GM18907 (cell line): ENCODE data around the gene LRRC74A.

Experiments used
- ATAC-seq: cut with Tn5 transposase; IDR thresholded peaks from one replicate; pipeline ENCODE4 v1.9.1; 2021; ENCODE audit warnings: mild to moderate bottlenecking, moderate library complexity; ENCODE audit not compliant: unreplicated experiment

Gene LRRC74A

GRCh38 chr14:76844223-76844622 lies 18.0 kb downstream of the LRRC74A start:
- ATAC-seq, result no peak

GRCh38 chr14:76846331-76847047 lies 20.3 kb downstream of the LRRC74A start:
- no peak for ATAC-seq

GRCh38 chr14:76848879-76849278 lies 22.7 kb downstream of the LRRC74A start:
- no peak for ATAC-seq

GRCh38 chr14:76855066-76855465 lies 28.9 kb downstream of the LRRC74A start:
- no peak for ATAC-seq

- ATAC-seq, result no peak
Measured at GRCh38 chr14:76856769-76857168, 30.6 kb downstream of the LRRC74A start.

GRCh38 chr14:76861574-76862255 lies 35.5 kb downstream of the LRRC74A start:
- no peak for ATAC-seq

GRCh38 chr14:76862546-76863282 lies 36.5 kb downstream of the LRRC74A start:
- no peak for ATAC-seq

- ATAC-seq, result no peak
Measured at GRCh38 chr14:76863724-76864407, 37.7 kb downstream of the LRRC74A start.

- ATAC-seq, result no peak
Measured at GRCh38 chr14:76866456-76866855, 40.2 kb downstream of the LRRC74A start.

GRCh38 chr14:76867516-76868453 lies 41.6 kb downstream of the LRRC74A start:
- no peak for ATAC-seq

- no peak for ATAC-seq
Measured at GRCh38 chr14:76868454-76869170, 42.4 kb downstream of the LRRC74A start.

GRCh38 chr14:76870166-76870565 lies 44.0 kb downstream of the LRRC74A start:
- no peak for ATAC-seq

GRCh38 chr14:76872796-76873432 lies 46.7 kb downstream of the LRRC74A start:
- ATAC-seq, result no peak

- ATAC-seq, result no peak
Measured at GRCh38 chr14:76874734-76875133, 48.5 kb downstream of the LRRC74A start.

GRCh38 chr14:76876076-76876475 lies 49.9 kb downstream of the LRRC74A start:
- no peak for ATAC-seq

GRCh38 chr14:76877871-76878270 lies 51.7 kb downstream of the LRRC74A start:
- no peak for ATAC-seq

GRCh38 chr14:76880449-76880848 lies 54.2 kb downstream of the LRRC74A start:
- ATAC-seq, result no peak

- ATAC-seq, result no peak
Measured at GRCh38 chr14:76881348-76881747, 55.1 kb downstream of the LRRC74A start.

- ATAC-seq, result no peak
Measured at GRCh38 chr14:76882651-76883050, 56.4 kb downstream of the LRRC74A start.
